HG03521 (cell line): Measurements from ENCODE around the gene ANKRD11.
"Not testable (repeated sequence)": the region's sequence is repeated elsewhere in the genome, so short reads cannot be mapped to it uniquely, and the experiment has no call there.

Experiments
- ATAC-seq: cut with Tn5 transposase; IDR thresholded peaks from one replicate; pipeline ENCODE4 v1.9.1; 2021; ENCODE audit warnings: mild to moderate bottlenecking, moderate library complexity; ENCODE audit not compliant: unreplicated experiment

Gene ANKRD11

GRCh38 chr16:89334988-89335802, 155.2 kb downstream of the ANKRD11 start:
- ATAC-seq: no peak

- no peak for ATAC-seq
These were observed 155.9 kb downstream of the ANKRD11 start for GRCh38 chr16:89334461-89334860.

- no peak for ATAC-seq
These were observed 156.3 kb downstream of the ANKRD11 start for GRCh38 chr16:89334050-89334449.

- ATAC-seq: not testable (repeated sequence)
These were observed 156.9 kb downstream of the ANKRD11 start for GRCh38 chr16:89333401-89334001.

- no peak for ATAC-seq
These were observed 157.5 kb downstream of the ANKRD11 start for GRCh38 chr16:89332902-89333245.

GRCh38 chr16:89332243-89332901, 158.0 kb downstream of the ANKRD11 start:
- no peak for ATAC-seq

GRCh38 chr16:89331371-89332109, 158.8 kb downstream of the ANKRD11 start:
- no peak for ATAC-seq

- ATAC-seq: no peak
These were observed 160.0 kb downstream of the ANKRD11 start for GRCh38 chr16:89330177-89330856.

GRCh38 chr16:89329830-89330176, 160.6 kb downstream of the ANKRD11 start:
- not testable (repeated sequence) for ATAC-seq

- not testable (repeated sequence) for ATAC-seq
These were observed 161.7 kb downstream of the ANKRD11 start for GRCh38 chr16:89328412-89329400.

- ATAC-seq: no peak
These were observed 163.6 kb downstream of the ANKRD11 start for GRCh38 chr16:89326721-89327120.

GRCh38 chr16:89325861-89326471, 164.4 kb downstream of the ANKRD11 start:
- no peak for ATAC-seq

GRCh38 chr16:89324056-89325010, 166.0 kb downstream of the ANKRD11 start:
- no peak for ATAC-seq

- ATAC-seq: no peak
These were observed 167.0 kb downstream of the ANKRD11 start for GRCh38 chr16:89323120-89323960.

GRCh38 chr16:89322321-89323119, 167.8 kb downstream of the ANKRD11 start:
- no peak for ATAC-seq

- no peak for ATAC-seq
These were observed 169.4 kb downstream of the ANKRD11 start for GRCh38 chr16:89320782-89321501.
